ENCODE results near the gene AATK.

DNA sequence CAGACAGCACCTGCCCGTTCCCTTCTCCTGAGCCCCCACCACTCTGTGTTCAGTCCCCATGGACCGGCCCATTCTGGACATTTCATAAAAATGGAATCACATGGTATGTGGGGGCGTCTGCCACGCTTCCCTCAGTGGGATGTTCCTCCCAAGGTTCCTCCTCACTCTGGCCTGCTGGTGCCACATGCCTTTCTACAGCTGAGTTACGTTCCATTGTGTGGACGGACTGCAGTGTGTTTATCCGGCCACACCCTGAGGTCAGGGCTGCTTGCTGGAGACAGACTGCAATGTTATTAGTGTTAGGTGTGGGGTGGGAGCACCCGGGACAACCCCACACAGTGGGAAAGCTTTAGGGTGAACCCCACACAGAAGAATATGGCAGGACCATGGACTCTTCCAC is 5.9 kb upstream of the AATK start:
- TF ChIP-seq SPI1 (IDR thresholded peaks at IDR 0.05; ENCODE audit: borderline replicate concordance, insufficient read depth, low read depth, low read length): no peak
- TF ChIP-seq, protein P1, sequence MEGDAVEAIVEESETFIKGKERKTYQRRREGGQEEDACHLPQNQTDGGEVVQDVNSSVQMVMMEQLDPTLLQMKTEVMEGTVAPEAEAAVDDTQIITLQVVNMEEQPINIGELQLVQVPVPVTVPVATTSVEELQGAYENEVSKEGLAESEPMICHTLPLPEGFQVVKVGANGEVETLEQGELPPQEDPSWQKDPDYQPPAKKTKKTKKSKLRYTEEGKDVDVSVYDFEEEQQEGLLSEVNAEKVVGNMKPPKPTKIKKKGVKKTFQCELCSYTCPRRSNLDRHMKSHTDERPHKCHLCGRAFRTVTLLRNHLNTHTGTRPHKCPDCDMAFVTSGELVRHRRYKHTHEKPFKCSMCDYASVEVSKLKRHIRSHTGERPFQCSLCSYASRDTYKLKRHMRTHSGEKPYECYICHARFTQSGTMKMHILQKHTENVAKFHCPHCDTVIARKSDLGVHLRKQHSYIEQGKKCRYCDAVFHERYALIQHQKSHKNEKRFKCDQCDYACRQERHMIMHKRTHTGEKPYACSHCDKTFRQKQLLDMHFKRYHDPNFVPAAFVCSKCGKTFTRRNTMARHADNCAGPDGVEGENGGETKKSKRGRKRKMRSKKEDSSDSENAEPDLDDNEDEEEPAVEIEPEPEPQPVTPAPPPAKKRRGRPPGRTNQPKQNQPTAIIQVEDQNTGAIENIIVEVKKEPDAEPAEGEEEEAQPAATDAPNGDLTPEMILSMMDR (IDR thresholded peaks at IDR 0.05 in 2 of 3, conservative IDR thresholded peaks at IDR 0.05 in 1 of 3; ENCODE audit: control insufficient read depth in 2 of 3, extremely low read depth in 1 of 3, insufficient read depth in 1 of 3, low read depth in 3 of 3, low read length in 3 of 3): no peak
- TF ChIP-seq MTA3 (IDR thresholded peaks at IDR 0.05; ENCODE audit: borderline replicate concordance, low read length): no peak
- no peak for TF ChIP-seq ZSCAN29 (IDR thresholded peaks at IDR 0.05)

All from GM12878 (cell line).